Activated CD4-positive, alpha-beta memory T cell treated with anti-CD3 and anti-CD28 coated beads for 36 hours (primary cell): ENCODE results near the gene AAMP. TPM values are rescaled to one million over a fixed set of nuclear protein-coding genes. Genes with fewer than 3 reads are reported as not detected.
A peak's percentile ranks its signal among the peaks of the same experiment; 100 is the strongest.

Experiments used
- CTCF ChIA-PET: fragments of 350-600 bp; sonication (Branson Sonifier 250); formaldehyde crosslinking; loops from one replicate; lab custom pipeline; 2021; ENCODE audit warnings: antibody characterized with exemption, inconsistent platforms; lab: Charles Lee
- POLR2A ChIA-PET: fragments of 350-600 bp; sonication (Branson Sonifier 250); formaldehyde crosslinking; loops from one replicate; lab custom pipeline; 2021; ENCODE audit warnings: antibody characterized with exemption; lab: Charles Lee
- DNase-seq: peaks from one replicate; pipeline ENCODE4 v3.0.0-alpha.2; 2020
- H3K27ac Mint-ChIP-seq: one replicate; pipeline ENCODE4 v1.8.0; 2021; ENCODE audit warnings: mixed read lengths
- H3K27me3 Mint-ChIP-seq: one replicate; pipeline ENCODE4 v1.8.0; 2021; ENCODE audit warnings: mixed read lengths
- H3K36me3 Mint-ChIP-seq: one replicate; pipeline ENCODE4 v1.8.0; 2021; ENCODE audit warnings: mixed read lengths
- H3K4me1 Mint-ChIP-seq: one replicate; pipeline ENCODE4 v1.8.0; 2021; ENCODE audit warnings: low read depth, mixed read lengths
- H3K4me3 Mint-ChIP-seq: one replicate; pipeline ENCODE4 v1.8.0; 2021; ENCODE audit warnings: mild to moderate bottlenecking, mixed read lengths
- H3K9me3 Mint-ChIP-seq: one replicate; pipeline ENCODE4 v1.8.0; 2021; ENCODE audit warnings: mixed read lengths
- intact Hi-C: fragments of 100-400 bp; cut with micrococcal nuclease; formaldehyde crosslinking; loops from one replicate; pipeline ENCODE4 v1.15.1; 2023
- total RNA-seq, 2 experiments: library from RNA; stranded (reverse); gene quantifications; one replicate each; pipeline ENCODE4 v1.2.3, GENCODE V29; 2021

Gene AAMP
- total RNA-seq, 2 experiments from 2014 or later: 60.8 to 65.6 TPM

DNA sequence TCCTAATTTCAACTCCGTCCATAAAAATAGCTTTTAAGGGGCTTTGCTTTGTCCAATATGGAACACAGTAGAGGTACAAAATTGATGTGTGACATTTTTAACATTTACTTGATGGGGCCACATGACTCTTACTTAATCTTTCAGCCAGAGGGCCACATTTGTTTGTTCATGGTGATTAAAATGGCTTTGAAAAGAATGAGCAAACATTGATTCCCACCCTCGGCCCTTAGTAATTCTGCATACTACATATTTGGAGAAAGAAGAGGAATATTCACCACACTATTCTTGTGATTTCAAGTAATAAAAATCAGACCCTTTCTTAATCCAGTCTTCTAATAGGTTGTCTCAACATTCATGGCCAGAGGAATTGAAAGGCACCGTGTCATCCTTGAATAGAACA is 35.4 kb downstream of the AAMP start:
- intact Hi-C loops: no loop called here
- Mint-ChIP-seq H3K36me3 (peaks cover 75% of the 10 kb centered on the region), H3K27me3 (no peaks in the 10 kb centered on the region), H3K4me3 (no peak overlapping the region), H3K4me1 (peaks cover 36% of the 10 kb centered on the region), H3K9me3 (no peaks in the 10 kb centered on the region), H3K27ac (no peak overlapping the region)
- ChIA-PET CTCF (interaction anchor here (0.8 to 1.5 kb wide), 3 partner anchors 22 to 52 kb away, joined by 3 to 6 read pairs (median 3); no protein-coding TSS in a partner anchor), POLR2A (interaction anchor here (0.9 to 1.0 kb wide), 2 partner anchors 19 to 23 kb away, joined by 3 to 4 read pairs; no protein-coding TSS in a partner anchor)
- DNase-seq: no peak

DNA sequence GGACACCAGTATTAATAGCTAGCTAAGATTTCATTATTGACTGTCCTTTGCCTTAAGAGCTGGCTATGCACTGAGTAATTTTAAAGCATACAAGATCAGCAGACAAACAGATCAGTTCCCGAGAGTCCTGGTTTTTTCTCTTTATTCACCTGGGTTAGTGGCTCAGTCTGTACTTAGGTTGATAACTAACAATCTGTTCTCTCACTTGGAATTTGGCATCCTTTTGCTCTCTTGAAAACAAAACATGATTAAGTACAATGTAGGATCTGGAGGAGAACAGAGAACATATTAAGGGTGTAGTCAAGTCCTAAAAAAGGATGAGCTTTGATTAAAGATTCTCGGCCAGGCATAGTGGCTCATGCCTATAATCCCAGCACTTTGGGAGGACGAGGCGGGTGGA is 36.4 kb downstream of the AAMP start:
- POLR2A ChIA-PET: no interaction called here
- intact Hi-C loops: no loop called here
- Mint-ChIP-seq H3K4me3 (no peak overlapping the region), H3K4me1 (peaks cover 40% of the 10 kb centered on the region), H3K36me3 (peaks cover 71% of the 10 kb centered on the region), H3K27me3 (no peaks in the 10 kb centered on the region), H3K9me3 (no peaks in the 10 kb centered on the region), H3K27ac (peak overlapping the region; percentile 72)
- CTCF ChIA-PET: interaction anchor here (1.1 kb wide), 1 partner anchor 24 kb away, joined by 4 read pairs; no protein-coding TSS in a partner anchor
- no peak for DNase-seq

DNA sequence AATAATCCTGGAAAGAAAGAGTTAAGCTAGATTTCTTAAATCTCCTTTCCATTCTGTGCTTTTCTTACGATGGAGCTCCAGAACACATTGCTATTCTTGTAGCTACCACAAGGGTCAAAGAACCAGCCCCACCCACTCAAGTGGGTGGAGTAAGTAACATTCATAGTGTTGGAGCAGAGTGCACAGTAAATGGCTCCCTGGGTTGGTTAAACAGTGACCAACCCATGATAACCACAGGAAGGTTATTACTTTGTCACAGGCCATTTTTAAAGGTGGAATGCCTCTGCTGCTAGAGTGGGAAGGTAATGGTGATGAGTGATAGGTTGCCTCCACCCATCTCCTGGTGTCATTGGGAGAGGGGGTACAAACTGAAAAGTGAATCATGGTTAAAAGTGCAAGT is 39.1 kb downstream of the AAMP start:
- intact Hi-C loops: loop anchor here (1.0 kb wide), 1 partner anchor 338 kb away; no protein-coding TSS in a partner anchor
- H3K4me1 Mint-ChIP-seq: peaks cover 61% of the 10 kb centered on the region

DNA sequence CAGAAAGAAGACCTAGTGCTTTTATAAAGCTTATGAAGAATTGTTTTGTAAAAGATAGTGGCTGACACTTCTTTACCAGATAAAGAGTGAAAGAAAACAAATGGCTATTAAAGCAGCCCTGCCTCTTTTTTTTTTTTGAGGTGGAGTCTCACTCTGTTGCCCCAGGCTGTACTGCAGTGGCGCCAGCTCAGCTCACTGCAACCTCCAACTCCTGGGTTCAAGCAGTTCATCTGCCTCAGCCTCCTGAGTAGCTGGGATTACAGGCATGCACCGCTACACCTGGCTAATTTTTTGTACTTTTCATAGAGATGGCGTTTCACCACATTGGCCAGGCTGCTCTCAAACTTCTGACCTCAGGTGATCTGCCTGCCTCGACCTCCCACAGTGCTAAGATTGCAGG is 40.1 kb downstream of the AAMP start:
- ChIA-PET CTCF (interaction anchor here (0.9 to 3.8 kb wide), 7 partner anchors 8 to 44 kb away, joined by 3 to 30 read pairs (median 4); partner anchors contain the start of genes AAMP, ARPC2 and PNKD), POLR2A (interaction anchor here (0.9 to 1.7 kb wide), 9 partner anchors 9 to 61 kb away, joined by 3 to 10 read pairs (median 4); partner anchors contain the start of genes AAMP and PNKD)
- H3K4me1 Mint-ChIP-seq: peaks cover 72% of the 10 kb centered on the region
- no peak overlapping the region for H3K4me3 Mint-ChIP-seq
- H3K27ac Mint-ChIP-seq: peak overlapping the region; percentile 69
- peaks cover 75% of the 10 kb centered on the region for H3K36me3 Mint-ChIP-seq
- H3K27me3 Mint-ChIP-seq: no peaks in the 10 kb centered on the region
- H3K9me3 Mint-ChIP-seq: no peaks in the 10 kb centered on the region
- intact Hi-C loops: loop anchor here (1.0 to 2.0 kb wide), 5 partner anchors 12 to 56 kb away; partner anchors contain the start of genes AAMP and PNKD
- peak; percentile 50 for DNase-seq

More for the DNA sequence above, 39.1 kb downstream of the AAMP start:
- peak; percentile 56 for DNase-seq
- peak overlapping the region; percentile 69 for H3K27ac Mint-ChIP-seq
- H3K9me3 Mint-ChIP-seq: no peaks in the 10 kb centered on the region
- H3K36me3 Mint-ChIP-seq: peaks cover 74% of the 10 kb centered on the region
- ChIA-PET CTCF (interaction anchor here (0.8 to 3.8 kb wide), 11 partner anchors 11 to 63 kb away, joined by 3 to 30 read pairs (median 3); no protein-coding TSS in a partner anchor), POLR2A (interaction anchor here (0.8 to 1.0 kb wide), 3 partner anchors 10 to 340 kb away, joined by 4 to 6 read pairs (median 5); partner anchors contain the start of gene ARPC2)
- no peaks in the 10 kb centered on the region for H3K27me3 Mint-ChIP-seq
- H3K4me3 Mint-ChIP-seq: no peak overlapping the region

DNA sequence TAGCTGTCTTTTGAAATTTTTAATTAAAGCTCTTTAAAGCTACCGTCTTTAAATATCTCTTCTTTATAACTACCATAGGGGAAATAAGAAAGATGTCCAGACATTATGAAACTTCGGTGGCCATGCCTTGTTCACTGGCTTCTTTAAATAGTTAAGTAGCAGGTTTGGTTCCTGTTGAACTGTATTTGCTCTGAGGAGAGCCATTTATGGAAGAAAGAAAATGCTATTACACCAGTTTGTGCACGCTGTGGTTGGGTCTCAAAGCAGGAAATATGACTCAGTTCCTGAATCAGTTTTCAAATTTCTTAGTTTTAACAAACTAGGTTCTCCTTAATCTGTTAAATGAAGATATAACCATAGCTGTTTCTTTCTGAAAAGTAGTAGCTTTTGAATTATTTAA is 40.7 kb downstream of the AAMP start:
- intact Hi-C loops: loop anchor here (1.0 to 2.0 kb wide), 5 partner anchors 11 to 57 kb away; partner anchors contain the start of genes AAMP and PNKD
- Mint-ChIP-seq H3K4me1 (peaks cover 74% of the 10 kb centered on the region), H3K4me3 (peak overlapping the region; percentile 4), H3K36me3 (peaks cover 74% of the 10 kb centered on the region), H3K9me3 (no peaks in the 10 kb centered on the region), H3K27me3 (no peaks in the 10 kb centered on the region), H3K27ac (peak overlapping the region; percentile 91)
- DNase-seq: peak; percentile 63
- POLR2A ChIA-PET: interaction anchor here (0.9 to 1.7 kb wide), 9 partner anchors 9 to 61 kb away, joined by 3 to 10 read pairs (median 4); partner anchors contain the start of genes AAMP and PNKD
- CTCF ChIA-PET: interaction anchor here (1.1 to 3.8 kb wide), 7 partner anchors 8 to 43 kb away, joined by 3 to 30 read pairs (median 4); partner anchors contain the start of genes AAMP, ARPC2 and PNKD

DNA sequence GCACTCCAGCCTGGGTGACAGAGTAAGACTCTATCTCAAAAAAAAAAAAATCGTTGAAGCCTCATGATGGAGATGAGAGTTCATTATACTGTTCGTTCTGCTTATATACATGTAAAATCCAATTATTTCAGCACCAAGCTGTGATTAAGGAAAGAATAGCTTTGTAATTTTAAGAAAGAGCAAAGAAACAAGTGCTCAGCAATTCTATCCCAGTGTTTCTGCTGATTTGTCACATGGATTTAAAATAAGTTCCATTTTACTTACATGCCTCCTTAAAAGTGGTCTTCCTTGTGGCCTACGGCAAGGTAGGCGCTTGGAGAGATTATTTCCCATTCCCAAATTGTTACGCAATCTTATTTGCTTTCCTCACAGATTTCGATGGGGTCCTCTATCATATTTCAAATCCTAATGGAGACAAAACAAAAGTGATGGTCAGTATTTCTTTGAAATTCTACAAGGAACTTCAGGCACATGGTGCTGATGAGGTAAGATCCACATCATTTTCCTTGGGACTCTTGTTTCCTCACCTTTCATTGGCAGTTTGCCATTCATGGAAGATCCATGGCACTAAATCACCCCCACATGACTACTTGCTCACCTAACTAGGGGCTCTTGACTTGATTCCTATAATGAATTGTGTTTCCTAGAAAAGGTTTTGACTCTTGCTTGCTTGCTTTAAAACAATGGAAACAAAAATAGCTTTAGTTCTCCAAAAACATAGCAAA is 41.4 kb downstream of the AAMP start:
- H3K27me3 Mint-ChIP-seq: no peaks in the 10 kb centered on the region
- peaks cover 76% of the 10 kb centered on the region for H3K4me1 Mint-ChIP-seq
- POLR2A ChIA-PET: interaction anchor here (1.1 to 1.7 kb wide), 5 partner anchors 8 to 29 kb away, joined by 3 to 10 read pairs (median 4); no protein-coding TSS in a partner anchor
- CTCF ChIA-PET: interaction anchor here (0.6 to 3.8 kb wide), 6 partner anchors 8 to 42 kb away, joined by 3 to 30 read pairs (median 4); partner anchors contain the start of genes AAMP, ARPC2 and PNKD
- peak overlapping the region; percentile 91 for H3K27ac Mint-ChIP-seq
- intact Hi-C loops: loop anchor here (1.0 to 2.0 kb wide), 5 partner anchors 10 to 58 kb away; partner anchors contain the start of genes AAMP and PNKD
- DNase-seq: no peak
- H3K4me3 Mint-ChIP-seq: no peak overlapping the region
- no peaks in the 10 kb centered on the region for H3K9me3 Mint-ChIP-seq
- peaks cover 74% of the 10 kb centered on the region for H3K36me3 Mint-ChIP-seq

DNA sequence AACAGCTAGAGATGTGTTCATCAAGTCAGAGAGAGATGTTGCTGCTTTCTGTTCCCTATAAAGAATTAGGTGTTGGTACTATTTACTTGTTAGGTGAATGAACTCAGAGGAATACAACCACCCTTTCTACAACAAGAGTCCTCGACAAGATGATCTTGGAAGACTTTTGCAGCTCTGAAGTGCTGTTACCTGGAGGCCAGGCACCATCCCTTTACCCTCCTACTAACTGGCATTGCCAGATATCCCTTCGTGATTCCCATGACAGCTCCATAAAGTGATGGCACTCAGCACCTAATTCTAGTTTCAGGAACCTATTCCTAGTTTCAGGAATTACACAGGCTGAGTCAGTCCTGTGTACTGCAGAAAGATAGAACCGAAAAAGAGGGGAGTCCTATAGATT is 43.0 kb downstream of the AAMP start:
- Mint-ChIP-seq H3K9me3 (no peaks in the 10 kb centered on the region), H3K4me1 (peaks cover 87% of the 10 kb centered on the region), H3K36me3 (peaks cover 67% of the 10 kb centered on the region), H3K4me3 (no peak overlapping the region), H3K27ac (peak overlapping the region; percentile 77), H3K27me3 (no peaks in the 10 kb centered on the region)
- POLR2A ChIA-PET: no interaction called here
- no peak for DNase-seq
- intact Hi-C loops: no loop called here
- CTCF ChIA-PET: interaction anchor here (1.3 to 2.9 kb wide), 4 partner anchors 8 to 43 kb away, joined by 4 to 18 read pairs (median 5); partner anchors contain the start of genes AAMP and PNKD

DNA sequence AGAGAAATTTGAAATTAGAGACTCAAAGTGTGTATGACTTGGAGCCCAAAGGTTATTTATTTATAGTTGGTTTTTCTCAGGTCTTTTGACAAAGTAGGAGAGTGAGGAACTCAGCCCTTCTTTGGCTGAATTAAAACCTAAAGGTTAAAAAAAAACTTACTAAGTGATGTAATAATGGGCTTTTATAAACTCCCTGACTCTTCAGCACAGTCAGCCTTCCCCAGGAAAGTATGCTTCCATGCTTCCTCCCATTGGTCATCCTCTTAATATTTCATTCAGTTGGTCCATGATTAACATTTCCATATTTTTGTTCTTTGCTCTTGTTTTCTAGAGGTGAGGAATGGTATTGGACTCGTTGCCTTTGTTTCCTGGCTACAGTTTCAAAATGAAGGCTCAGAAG is 45.8 kb downstream of the AAMP start:
- intact Hi-C loops: no loop called here
- ChIA-PET CTCF (interaction anchor here (2.9 kb wide), 1 partner anchor 34 kb away, joined by 18 read pairs; no protein-coding TSS in a partner anchor), POLR2A (no interaction called here)

DNA sequence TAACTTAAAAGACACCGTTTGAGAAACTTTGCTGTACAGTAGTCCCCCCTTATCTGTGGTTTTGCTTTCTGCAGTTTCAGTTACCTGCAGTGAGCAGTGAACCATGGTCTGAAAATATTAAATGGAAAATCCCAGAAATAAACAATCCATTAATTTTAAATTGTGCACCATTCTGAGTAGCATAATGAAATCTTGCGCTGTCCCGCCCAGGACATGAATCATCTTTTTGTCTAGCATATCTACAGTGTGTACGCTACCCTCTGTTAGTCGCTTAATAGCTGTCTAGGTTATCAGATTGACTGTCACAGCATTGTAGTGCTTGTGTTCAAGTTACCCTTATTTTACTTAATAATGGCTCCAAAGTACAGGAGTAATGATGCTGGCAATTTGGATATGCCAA is 46.9 kb downstream of the AAMP start:
- Mint-ChIP-seq H3K9me3 (no peaks in the 10 kb centered on the region), H3K27me3 (no peaks in the 10 kb centered on the region), H3K27ac (peak overlapping the region; percentile 77), H3K36me3 (peaks cover 74% of the 10 kb centered on the region), H3K4me3 (peak overlapping the region; percentile 36), H3K4me1 (peaks cover 82% of the 10 kb centered on the region)
- CTCF ChIA-PET: interaction anchor here (1.4 to 2.8 kb wide), 2 partner anchors 37 to 47 kb away, joined by 3 to 9 read pairs; partner anchors contain the start of genes AAMP and PNKD
- POLR2A ChIA-PET: no interaction called here
- peak; percentile 43 for DNase-seq
- intact Hi-C loops: no loop called here

More for the DNA sequence above, 45.8 kb downstream of the AAMP start:
- H3K27ac Mint-ChIP-seq: peak overlapping the region; percentile 77
- peaks cover 73% of the 10 kb centered on the region for H3K36me3 Mint-ChIP-seq
- no peaks in the 10 kb centered on the region for H3K9me3 Mint-ChIP-seq
- DNase-seq: no peak
- peak overlapping the region; percentile 22 for H3K4me3 Mint-ChIP-seq
- peaks cover 92% of the 10 kb centered on the region for H3K4me1 Mint-ChIP-seq
- H3K27me3 Mint-ChIP-seq: no peaks in the 10 kb centered on the region

DNA sequence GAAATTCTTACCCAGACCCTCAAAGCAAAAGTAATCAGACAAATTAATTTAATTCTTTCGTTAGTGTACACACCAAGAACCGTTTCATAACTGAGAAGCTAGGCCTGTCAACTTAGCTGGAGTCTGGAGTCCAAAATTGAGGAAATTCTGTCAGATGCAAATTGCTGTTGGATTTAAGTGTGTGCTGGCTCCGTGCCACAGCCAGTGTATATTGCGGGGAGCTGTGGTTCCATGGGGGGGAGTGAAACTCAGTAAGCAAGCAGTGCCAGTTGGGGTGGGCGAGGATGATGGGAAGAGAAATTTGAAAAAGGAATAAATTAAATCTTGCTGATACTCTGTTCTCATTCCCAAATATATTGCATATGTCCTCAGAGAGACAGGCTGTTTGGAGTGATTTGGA is 48.9 kb downstream of the AAMP start:
- intact Hi-C loops: no loop called here
- peaks cover 73% of the 10 kb centered on the region for H3K4me1 Mint-ChIP-seq
- H3K4me3 Mint-ChIP-seq: peak overlapping the region; percentile 83
- H3K27ac Mint-ChIP-seq: peak overlapping the region; percentile 91
- ChIA-PET CTCF (interaction anchor here (0.5 to 4.6 kb wide), 4 partner anchors 9 to 49 kb away, joined by 3 to 30 read pairs (median 7); partner anchors contain the start of genes AAMP and PNKD), POLR2A (interaction anchor here (1.2 to 1.9 kb wide), 3 partner anchors 8 to 66 kb away, joined by 4 to 10 read pairs (median 5); no protein-coding TSS in a partner anchor)
- no peak for DNase-seq
- H3K27me3 Mint-ChIP-seq: no peaks in the 10 kb centered on the region
- H3K36me3 Mint-ChIP-seq: peaks cover 70% of the 10 kb centered on the region
- H3K9me3 Mint-ChIP-seq: no peaks in the 10 kb centered on the region

DNA sequence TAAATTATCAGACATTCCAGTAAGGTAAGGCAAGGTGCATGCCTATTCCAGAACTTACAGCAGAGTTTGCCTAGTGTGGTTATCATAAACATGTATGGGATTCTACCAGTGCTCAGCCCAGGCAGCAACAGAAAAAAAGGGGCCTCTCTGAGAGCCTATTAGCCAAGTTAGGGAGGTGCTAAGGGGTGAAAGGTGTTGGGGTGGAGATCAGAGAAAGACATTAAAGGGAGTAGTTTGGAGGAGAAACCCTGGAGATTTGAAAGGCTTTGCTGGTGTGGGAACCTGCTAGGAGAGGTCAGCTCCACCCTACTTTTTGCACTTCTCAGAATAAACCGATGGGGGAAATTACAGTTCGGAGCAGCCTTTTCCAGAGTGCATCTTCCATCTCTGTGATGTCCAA is 50.0 kb downstream of the AAMP start:
- H3K4me1 Mint-ChIP-seq: peaks cover 64% of the 10 kb centered on the region
- H3K27ac Mint-ChIP-seq: peak overlapping the region; percentile 91
- no peaks in the 10 kb centered on the region for H3K27me3 Mint-ChIP-seq
- ChIA-PET CTCF (interaction anchor here (1.3 to 4.6 kb wide), 2 partner anchors 10 to 37 kb away, joined by 3 to 30 read pairs; no protein-coding TSS in a partner anchor), POLR2A (interaction anchor here (1.2 to 2.3 kb wide), 4 partner anchors 9 to 67 kb away, joined by 4 to 12 read pairs (median 8); partner anchors contain the start of genes AAMP and PNKD)
- no peak for DNase-seq
- peaks cover 61% of the 10 kb centered on the region for H3K36me3 Mint-ChIP-seq
- peak overlapping the region; percentile 83 for H3K4me3 Mint-ChIP-seq
- intact Hi-C loops: loop anchor here (2.0 to 5.0 kb wide), 2 partner anchors 177 to 677 kb away; no protein-coding TSS in a partner anchor
- no peaks in the 10 kb centered on the region for H3K9me3 Mint-ChIP-seq
